Tibial nerve (tissue), 4 donors: ENCODE results near the gene GALNT14. TPM values are rescaled to one million over a fixed set of nuclear protein-coding genes. Genes with fewer than 3 reads are reported as not detected.

ENCODE experiments used
- DNase-seq, 2 donors: peaks; one replicate each; pipeline ENCODE4 v3.0.0-alpha.2; 2019; ENCODE audit warnings: low spot score in 2 of 2
- H3K27ac ChIP-seq, 4 donors: fragments of 200-600 bp; sonication (generic) in 3 of 4; one replicate each; pipeline ENCODE4 v1.5.1; 2017 to 2019; ENCODE audit warnings: mild to moderate bottlenecking in 1 of 4
- H3K27me3 ChIP-seq, 2 donors: fragments of 200-600 bp; sonication (generic) in 1 of 2; one replicate each; pipeline versions ENCODE4 v1.5.1 to v1.6.0; 2017 to 2019
- H3K36me3 ChIP-seq, 3 donors: fragments of 200-600 bp; sonication (generic); one replicate each; pipeline ENCODE4 v1.5.1; 2018 to 2019
- H3K4me1 ChIP-seq, 4 donors: fragments of 200-600 bp; sonication (generic) in 3 of 4; one replicate each; pipeline ENCODE4 v1.5.1; 2017 to 2019
- H3K4me3 ChIP-seq, 4 donors: fragments of 200-600 bp; sonication (generic) in 3 of 4; one replicate each; pipeline ENCODE4 v1.5.1; 2017 to 2019; ENCODE audit warnings: mild to moderate bottlenecking in 1 of 4, moderate library complexity in 1 of 4
- H3K9me3 ChIP-seq, 4 donors: fragments of 200-600 bp; sonication (generic) in 3 of 4; one replicate each; pipeline ENCODE4 v1.5.1; 2017 to 2019
- EP300 ChIP-seq, 2 donors: sonication (generic); formaldehyde crosslinking; IDR thresholded peaks; one replicate each; pipeline ENCODE4 v1.6.1; 2017; ENCODE audit warnings: antibody characterized with exemption in 2 of 2, mild to moderate bottlenecking in 1 of 2
- POLR2A ChIP-seq, 2 donors: fragments of 450-650 bp; IDR thresholded peaks; one replicate each; pipeline ENCODE4 v1.6.1; 2017; ENCODE audit warnings: antibody characterized with exemption in 2 of 2, mild to moderate bottlenecking in 2 of 2, moderate library complexity in 2 of 2
- WGBS, 2 donors: methylation state at CpG; one replicate each; pipeline ENCODE4 v1.1.5; 2018; 5-methylcytosine and 5-hydroxymethylcytosine counted together
- total RNA-seq, 4 donors: library from RNA; depleted of rRNA; stranded (reverse); fragments of >200 nt; gene quantifications; one replicate each; pipeline ENCODE4 v1.1.0, GENCODE V29; 2016
- TF ChIP-seq, protein P1 (sequence below), 5 experiments: fragments of 200-600 bp in 3 of 5; fragments of 450-650 bp in 2 of 5; sonication (generic) in 3 of 5; IDR thresholded peaks; one replicate each; pipeline ENCODE4 v1.5.1; 2016 to 2019; ENCODE audit warnings: antibody characterized with exemption in 5 of 5, mild to moderate bottlenecking in 3 of 5, moderate library complexity in 2 of 5

Gene GALNT14
- total RNA-seq, 4 donors from 2014 or later: 0.21 to 4.2 (median 0.78) TPM; not detected in 1

DNA sequence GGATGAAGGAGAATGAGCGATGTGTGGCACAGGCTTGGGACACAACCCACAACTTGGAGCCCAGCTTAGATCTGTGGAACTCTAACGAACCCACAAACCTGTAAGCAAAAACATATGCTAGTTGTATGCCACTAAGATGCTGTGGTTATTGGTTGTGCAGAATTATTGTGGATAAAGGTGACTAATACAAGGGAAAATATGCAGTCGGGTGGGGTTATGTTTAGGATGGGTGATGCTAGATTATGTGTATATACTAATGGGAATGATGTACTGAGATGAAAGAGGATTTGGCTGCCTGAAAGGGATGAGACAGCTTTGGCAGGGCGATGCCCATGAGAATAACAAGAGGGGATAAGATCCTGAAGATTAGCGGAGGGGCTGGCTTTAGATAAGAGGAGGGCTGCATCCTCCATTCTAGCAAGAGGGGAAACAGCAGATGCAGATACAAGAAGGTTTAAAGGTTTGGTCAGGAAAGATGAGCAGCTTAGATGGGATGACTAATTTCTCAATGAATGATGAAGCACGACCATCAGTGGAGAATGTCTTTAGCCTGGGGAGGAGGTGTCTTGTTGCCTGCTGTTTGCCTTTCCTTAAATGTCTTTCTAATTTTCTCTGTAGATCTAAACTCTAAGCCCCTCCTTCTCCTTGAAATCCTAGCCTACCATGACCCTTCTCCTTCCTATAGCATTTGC, 49.6 kb downstream of the GALNT14 start:
- Histone ChIP-seq H3K4me3 (no peak overlapping the region), H3K27ac (no peak overlapping the region), H3K9me3 (peaks cover 0 to 6% (median 0%) of the 10 kb centered on the region in 4 donors), H3K4me1 (no peaks in the 10 kb centered on the region), H3K27me3 (no peaks in the 10 kb centered on the region), H3K36me3 (no peaks in the 10 kb centered on the region)
- 80 to 87% methylated on average over 6 of the region's 6 CpGs for WGBS, 2 donors
- TF ChIP-seq POLR2A (IDR thresholded peaks at IDR 0.05) (no peak), EP300 (IDR thresholded peaks at IDR 0.05) (no peak)
- TF ChIP-seq, protein P1, sequence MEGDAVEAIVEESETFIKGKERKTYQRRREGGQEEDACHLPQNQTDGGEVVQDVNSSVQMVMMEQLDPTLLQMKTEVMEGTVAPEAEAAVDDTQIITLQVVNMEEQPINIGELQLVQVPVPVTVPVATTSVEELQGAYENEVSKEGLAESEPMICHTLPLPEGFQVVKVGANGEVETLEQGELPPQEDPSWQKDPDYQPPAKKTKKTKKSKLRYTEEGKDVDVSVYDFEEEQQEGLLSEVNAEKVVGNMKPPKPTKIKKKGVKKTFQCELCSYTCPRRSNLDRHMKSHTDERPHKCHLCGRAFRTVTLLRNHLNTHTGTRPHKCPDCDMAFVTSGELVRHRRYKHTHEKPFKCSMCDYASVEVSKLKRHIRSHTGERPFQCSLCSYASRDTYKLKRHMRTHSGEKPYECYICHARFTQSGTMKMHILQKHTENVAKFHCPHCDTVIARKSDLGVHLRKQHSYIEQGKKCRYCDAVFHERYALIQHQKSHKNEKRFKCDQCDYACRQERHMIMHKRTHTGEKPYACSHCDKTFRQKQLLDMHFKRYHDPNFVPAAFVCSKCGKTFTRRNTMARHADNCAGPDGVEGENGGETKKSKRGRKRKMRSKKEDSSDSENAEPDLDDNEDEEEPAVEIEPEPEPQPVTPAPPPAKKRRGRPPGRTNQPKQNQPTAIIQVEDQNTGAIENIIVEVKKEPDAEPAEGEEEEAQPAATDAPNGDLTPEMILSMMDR (IDR thresholded peaks at IDR 0.05): no peak
- DNase-seq: no peak

DNA sequence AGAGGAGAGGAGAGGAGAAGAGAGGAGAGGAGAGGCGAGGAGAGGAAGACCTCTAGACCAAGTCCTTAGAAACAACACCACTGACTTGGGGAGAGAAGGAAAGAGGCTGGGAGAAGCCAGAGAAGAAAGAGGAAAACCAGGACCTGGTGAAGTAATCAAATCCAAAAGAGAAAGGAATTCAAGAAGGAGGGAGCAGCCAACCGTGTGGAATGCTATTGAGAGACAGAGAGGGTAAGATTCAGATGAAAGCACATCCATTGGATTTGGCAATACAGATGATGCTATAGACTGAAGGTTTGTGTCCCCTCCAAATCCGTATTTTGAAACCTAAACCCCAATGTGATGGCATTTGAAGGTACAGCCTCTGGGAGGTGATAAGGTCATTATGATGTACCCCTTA, 50.7 kb downstream of the GALNT14 start:
- H3K4me3 ChIP-seq: no peak overlapping the region
- peaks cover 0 to 6% (median 0%) of the 10 kb centered on the region in 4 donors for H3K9me3 ChIP-seq
- H3K4me1 ChIP-seq: no peaks in the 10 kb centered on the region
- no peak for DNase-seq
- TF ChIP-seq, protein P1 (IDR thresholded peaks at IDR 0.05): no peak
- TF ChIP-seq EP300 (IDR thresholded peaks at IDR 0.05): no peak
- no peak for TF ChIP-seq POLR2A (IDR thresholded peaks at IDR 0.05)
- WGBS, 2 donors: 68 to 84% methylated on average over 3 of the region's 3 CpGs
- no peaks in the 10 kb centered on the region for H3K36me3 ChIP-seq
- no peak overlapping the region for H3K27ac ChIP-seq
- H3K27me3 ChIP-seq: no peaks in the 10 kb centered on the region

DNA sequence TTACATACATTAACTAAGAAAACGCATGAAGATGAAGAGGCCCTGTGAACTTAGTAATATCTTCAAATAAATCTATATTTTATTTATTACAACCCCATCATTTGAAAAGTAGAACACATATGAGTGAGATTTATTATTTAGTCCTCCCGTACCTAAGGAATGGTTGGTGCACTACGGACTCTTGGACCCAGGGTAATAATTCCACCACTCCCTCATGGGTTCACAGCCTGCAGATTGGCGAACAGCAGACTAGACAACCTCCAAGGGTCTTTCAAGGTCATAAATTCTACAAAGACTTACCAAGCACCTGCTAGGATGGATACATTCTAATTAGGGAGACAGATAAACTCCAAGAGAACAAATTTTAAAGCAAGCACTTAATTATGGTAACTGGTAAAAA, 51.6 kb downstream of the GALNT14 start:
- no peak for DNase-seq
- no peak overlapping the region for H3K27ac ChIP-seq
- H3K4me1 ChIP-seq: no peaks in the 10 kb centered on the region
- H3K27me3 ChIP-seq: no peaks in the 10 kb centered on the region
- H3K9me3 ChIP-seq: peaks cover 0 to 6% (median 0%) of the 10 kb centered on the region in 4 donors
- TF ChIP-seq POLR2A (IDR thresholded peaks at IDR 0.05) (no peak), EP300 (IDR thresholded peaks at IDR 0.05) (no peak)
- TF ChIP-seq, protein P1 (IDR thresholded peaks at IDR 0.05): no peak
- WGBS, 2 donors: 76 to 81% methylated on average over 4 of the region's 4 CpGs
- no peak overlapping the region for H3K4me3 ChIP-seq
- H3K36me3 ChIP-seq: no peaks in the 10 kb centered on the region

DNA sequence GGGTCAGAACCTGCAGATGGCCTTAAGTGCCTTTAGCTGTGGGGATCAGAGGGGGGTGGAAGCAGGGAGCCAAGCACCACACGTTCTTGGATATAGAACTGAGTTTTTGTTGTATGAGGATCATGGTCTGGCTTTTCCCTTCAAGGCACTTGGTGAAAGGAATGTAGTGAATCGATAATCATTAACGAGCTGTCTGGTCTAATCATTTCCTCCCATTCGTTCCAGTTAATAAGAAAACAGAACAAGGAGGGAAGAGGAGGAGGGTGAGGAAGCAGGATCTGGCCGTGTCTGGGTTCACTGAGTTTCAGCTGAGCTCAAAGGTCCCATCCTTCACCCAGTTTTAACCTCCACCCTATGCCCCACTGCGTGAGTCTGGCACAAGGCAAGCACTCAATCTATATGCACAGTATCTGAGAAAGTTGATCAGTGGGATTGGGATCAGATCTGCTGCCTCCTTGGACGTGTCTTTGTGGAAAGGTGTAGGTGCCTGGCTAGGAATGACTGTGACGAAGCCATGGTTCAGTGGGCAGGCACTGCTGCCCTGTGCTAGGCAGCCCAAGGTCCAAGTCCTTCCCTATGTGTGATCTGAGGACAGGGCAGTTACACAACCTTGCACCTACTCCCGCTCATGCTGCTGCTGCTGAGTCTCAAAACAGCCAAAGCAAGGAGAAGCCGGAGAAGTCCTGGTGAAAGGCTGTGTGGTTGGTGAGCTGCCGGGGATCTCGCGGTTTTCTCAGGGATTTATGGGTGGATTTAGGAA, 54.8 kb downstream of the GALNT14 start:
- peaks cover 0 to 6% (median 0%) of the 10 kb centered on the region in 4 donors for H3K9me3 ChIP-seq
- no peaks in the 10 kb centered on the region for H3K4me1 ChIP-seq
- TF ChIP-seq POLR2A (IDR thresholded peaks at IDR 0.05): no peak
- TF ChIP-seq EP300 (IDR thresholded peaks at IDR 0.05): no peak
- TF ChIP-seq, protein P1 (IDR thresholded peaks at IDR 0.05): no peak
- H3K27ac ChIP-seq: peak overlapping the region in 1 of 4 donors; percentile 23
- no peaks in the 10 kb centered on the region for H3K27me3 ChIP-seq
- no peak for DNase-seq
- no peaks in the 10 kb centered on the region for H3K36me3 ChIP-seq
- 68 to 76% methylated on average over 13 of the region's 13 CpGs for WGBS, 2 donors
- no peak overlapping the region for H3K4me3 ChIP-seq

DNA sequence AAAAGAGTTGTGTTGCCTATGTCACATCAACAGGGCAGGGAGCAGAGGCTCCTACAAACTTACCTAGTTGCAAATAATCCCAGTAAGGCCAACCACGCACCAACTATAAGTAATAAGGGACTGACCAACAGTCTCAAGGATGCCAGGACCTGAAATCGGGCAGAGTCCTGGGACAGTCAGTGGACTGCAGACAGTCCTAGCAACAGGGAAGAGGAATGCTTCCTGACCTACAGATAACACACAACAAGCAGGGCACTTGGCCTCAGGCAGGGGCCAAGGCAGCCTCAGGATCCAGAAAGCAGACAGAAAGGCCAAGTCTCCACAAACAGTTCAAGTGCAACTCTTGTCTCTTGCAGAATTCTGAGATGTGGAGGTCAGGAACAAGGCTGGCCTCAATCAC, 56.2 kb downstream of the GALNT14 start:
- no peak overlapping the region for H3K27ac ChIP-seq
- no peak for DNase-seq
- no peaks in the 10 kb centered on the region for H3K36me3 ChIP-seq
- TF ChIP-seq, protein P1 (IDR thresholded peaks at IDR 0.05): no peak
- TF ChIP-seq EP300 (IDR thresholded peaks at IDR 0.05) (no peak), POLR2A (IDR thresholded peaks at IDR 0.05) (no peak)
- no peaks in the 10 kb centered on the region for H3K9me3 ChIP-seq
- 82 to 89% methylated on average over 2 of the region's 2 CpGs for WGBS, 2 donors
- H3K4me1 ChIP-seq: no peaks in the 10 kb centered on the region
- no peaks in the 10 kb centered on the region for H3K27me3 ChIP-seq
- H3K4me3 ChIP-seq: no peak overlapping the region
